Measurements from ENCODE around the gene RMI1. TPM values are rescaled to one million over a fixed set of nuclear protein-coding genes. Genes with fewer than 3 reads are reported as not detected.
A peak's percentile ranks its signal among the peaks of the same experiment; 100 is the strongest.

RMI1 gene
- total and polyA plus RNA-seq, 10 of the 15 experiments (the other 5 are each of a cell fraction or from before 2014, with no cell fraction given): 3.6 to 34.1 (median 16.1) TPM

- peak; percentile 50; the same call in 1 of the 2 replicates for TF ChIP-seq E2F4 (IDR thresholded peaks at IDR 0.05; ENCODE audit: low read depth, low read length)
- no peak for TF ChIP-seq BCL3 (IDR thresholded peaks at IDR 0.05; ENCODE audit: borderline replicate concordance, insufficient read depth, low read depth, low read length, poor library complexity, severe bottlenecking)
- TF ChIP-seq, protein P1, sequence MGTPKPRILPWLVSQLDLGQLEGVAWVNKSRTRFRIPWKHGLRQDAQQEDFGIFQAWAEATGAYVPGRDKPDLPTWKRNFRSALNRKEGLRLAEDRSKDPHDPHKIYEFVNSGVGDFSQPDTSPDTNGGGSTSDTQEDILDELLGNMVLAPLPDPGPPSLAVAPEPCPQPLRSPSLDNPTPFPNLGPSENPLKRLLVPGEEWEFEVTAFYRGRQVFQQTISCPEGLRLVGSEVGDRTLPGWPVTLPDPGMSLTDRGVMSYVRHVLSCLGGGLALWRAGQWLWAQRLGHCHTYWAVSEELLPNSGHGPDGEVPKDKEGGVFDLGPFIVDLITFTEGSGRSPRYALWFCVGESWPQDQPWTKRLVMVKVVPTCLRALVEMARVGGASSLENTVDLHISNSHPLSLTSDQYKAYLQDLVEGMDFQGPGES (IDR thresholded peaks at IDR 0.05): peak; percentile 90
- TF ChIP-seq SMAD5 (IDR thresholded peaks at IDR 0.05; ENCODE audit: low read depth): peak; percentile 74; the same call in 1 of the 2 replicates
- TF ChIP-seq NBN (IDR thresholded peaks at IDR 0.05): no peak; the same call in 1 of the 2 replicates
- 0 out of 2 replicates have a peak, but pooled peaks have one; percentile 11 for TF ChIP-seq JUND (IDR thresholded peaks at IDR 0.05; ENCODE audit: low read depth, low read length)
- TF ChIP-seq MLLT1 (IDR thresholded peaks at IDR 0.05): no peak
- TF ChIP-seq CEBPZ (IDR thresholded peaks at IDR 0.05; ENCODE audit: low read depth, low read length): no peak; the same call in 1 of the 2 replicates
- TF ChIP-seq MTA2 (IDR thresholded peaks at IDR 0.05; ENCODE audit: low read depth): no peak
- no peak for TF ChIP-seq EZH2 (IDR thresholded peaks at IDR 0.05; ENCODE audit: borderline replicate concordance, control insufficient read depth, low read depth, low read length)
- TF ChIP-seq BRCA1 (IDR thresholded peaks at IDR 0.05; ENCODE audit: low read depth, low read length): no peak; the same call in 1 of the 2 replicates
- no peak for TF ChIP-seq EP300 (IDR thresholded peaks at IDR 0.05; ENCODE audit: borderline replicate concordance in 1 of 2, control insufficient read depth in 1 of 2, low read depth in 2 of 2, low read length in 2 of 2)
- no peak for TF ChIP-seq HDAC6 (IDR thresholded peaks at IDR 0.05; ENCODE audit: unreplicated experiment)
- no peak for TF ChIP-seq RAD51 (IDR thresholded peaks at IDR 0.05)
- peak; percentile 64; the same call in 1 of the 2 replicates for TF ChIP-seq TCF3 (IDR thresholded peaks at IDR 0.05; ENCODE audit: borderline replicate concordance, insufficient read depth, low read depth, low read length)
- peak; percentile 89 for TF ChIP-seq FOS (IDR thresholded peaks at IDR 0.05; ENCODE audit: borderline replicate concordance, extremely low read depth, insufficient read length)
- TF ChIP-seq HSF1 (IDR thresholded peaks at IDR 0.05; ENCODE audit: low read depth, low read length): no peak
- no peak; the same call in 1 of the 2 replicates for TF ChIP-seq SREBF2 (IDR thresholded peaks at IDR 0.05; ENCODE audit: low read length)
Observed at GRCh38 chr9:83979812-83980394, 702 bp upstream of the RMI1 start, which contains the start of gene HNRNPK (continued).
